OCI-LY3 (cell line): ENCODE data around the gene ACTMAP.

ENCODE experiments used
- H2AFZ ChIP-seq: fragments of 200-600, 300-600 bp; shearing (Covaris generic); 2 replicates; pipeline ENCODE4 v1.6.0; 2014; ENCODE audit warnings: antibody characterized with exemption, low read depth, low read length
- H3K27ac ChIP-seq: fragments of 200-600, 300-600 bp; sonication (generic); 2 replicates; pipeline ENCODE4 v1.5.1; 2014; ENCODE audit warnings: mild to moderate bottlenecking, low read length, moderate library complexity, mixed read lengths
- H3K27me3 ChIP-seq: fragments of 200-600, 300-600 bp; sonication (generic); 2 replicates; pipeline ENCODE4 v1.6.1; 2014; ENCODE audit warnings: low read depth, low read length, mixed read lengths
- H3K36me3 ChIP-seq: fragments of 200-600, 300-600 bp; sonication (generic); replicated peaks from 2 replicates; pipeline ENCODE3; 2014; ENCODE audit warnings: low read depth, low read length, mixed read lengths
- H3K4me1 ChIP-seq: fragments of 300-600, 200-600 bp; sonication (generic); 2 replicates; pipeline ENCODE4 v1.6.1; 2014; ENCODE audit warnings: low read length, mixed read lengths
- H3K4me2 ChIP-seq: fragments of 200-600, 300-600 bp; sonication (generic); 2 replicates; pipeline ENCODE4 v1.6.1; 2014; ENCODE audit warnings: low read length, mixed read lengths
- H3K4me3 ChIP-seq: fragments of 300-600, 200-600 bp; sonication (generic); 2 replicates; pipeline ENCODE4 v1.5.1; 2014; ENCODE audit warnings: antibody characterized with exemption, mild to moderate bottlenecking, low read length, moderate library complexity
- H3K79me2 ChIP-seq: fragments of 300-600, 200-600 bp; shearing (Covaris generic); 2 replicates; pipeline ENCODE4 v1.6.1; 2014; ENCODE audit warnings: mild to moderate bottlenecking, low read length, mixed read lengths
- H3K9ac ChIP-seq: fragments of 300-600, 200-600 bp; shearing (Covaris generic); 2 replicates; pipeline ENCODE4 v1.6.0; 2014; ENCODE audit warnings: mild to moderate bottlenecking, low read length, moderate library complexity
- H3K9me3 ChIP-seq: fragments of 200-600, 300-600 bp; shearing (Covaris generic); 2 replicates; pipeline ENCODE4 v1.6.1; 2014; ENCODE audit warnings: low read length, mixed read lengths; ENCODE audit not compliant: insufficient read depth
- H4K20me1 ChIP-seq: fragments of 200-600, 300-600 bp; sonication (generic); 2 replicates; pipeline ENCODE4 v1.6.1; 2016; ENCODE audit warnings: low read length, mixed read lengths; ENCODE audit not compliant: insufficient read depth
- EZH2phosphoT487 ChIP-seq: fragments of 200-600 bp; shearing (Covaris generic); IDR thresholded peaks from 2 replicates; pipeline ENCODE4 v1.6.1; 2018; ENCODE audit warnings: antibody characterized with exemption, mixed run types, low read depth
- TF ChIP-seq, protein P1 (sequence below): fragments of 200-600, 300-600 bp; sonication (generic); IDR thresholded peaks from 2 replicates; pipeline ENCODE4 v1.5.1; 2014; ENCODE audit warnings: antibody characterized with exemption, low read length, low read depth

ACTMAP gene

DNA sequence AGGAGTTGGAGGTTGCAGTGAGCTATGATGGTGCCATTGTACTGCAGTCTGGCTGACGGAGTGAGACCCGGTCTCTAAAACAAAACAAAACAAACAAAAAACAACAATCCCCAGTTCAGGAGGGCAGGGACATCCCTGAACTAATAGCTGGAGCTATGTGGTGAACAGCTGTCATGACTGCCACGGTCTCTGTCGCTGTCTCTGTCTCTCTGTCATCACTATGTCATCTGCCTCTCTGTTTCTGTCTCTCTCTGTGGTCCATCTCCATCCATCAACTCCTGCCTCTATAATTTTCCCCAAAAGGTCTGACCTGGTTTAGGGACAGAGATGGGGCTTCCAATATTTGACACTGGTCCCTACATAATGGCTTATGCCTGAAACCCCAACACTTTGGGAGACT, 26.0 kb downstream of the ACTMAP start:
- Histone ChIP-seq H3K4me1 (peaks cover 5% of the 10 kb centered on the region), H3K9ac (no peak overlapping the region), H3K27ac (no peak overlapping the region), H3K4me3 (no peak overlapping the region), H3K36me3 (peaks cover 37% of the 10 kb centered on the region), H3K9me3 (no peaks in the 10 kb centered on the region), H2AFZ (no peak overlapping the region), H4K20me1 (no peaks in the 10 kb centered on the region), H3K4me2 (no peak overlapping the region), H3K79me2 (peaks cover 25% of the 10 kb centered on the region), H3K27me3 (no peaks in the 10 kb centered on the region)
- TF ChIP-seq, protein P1, sequence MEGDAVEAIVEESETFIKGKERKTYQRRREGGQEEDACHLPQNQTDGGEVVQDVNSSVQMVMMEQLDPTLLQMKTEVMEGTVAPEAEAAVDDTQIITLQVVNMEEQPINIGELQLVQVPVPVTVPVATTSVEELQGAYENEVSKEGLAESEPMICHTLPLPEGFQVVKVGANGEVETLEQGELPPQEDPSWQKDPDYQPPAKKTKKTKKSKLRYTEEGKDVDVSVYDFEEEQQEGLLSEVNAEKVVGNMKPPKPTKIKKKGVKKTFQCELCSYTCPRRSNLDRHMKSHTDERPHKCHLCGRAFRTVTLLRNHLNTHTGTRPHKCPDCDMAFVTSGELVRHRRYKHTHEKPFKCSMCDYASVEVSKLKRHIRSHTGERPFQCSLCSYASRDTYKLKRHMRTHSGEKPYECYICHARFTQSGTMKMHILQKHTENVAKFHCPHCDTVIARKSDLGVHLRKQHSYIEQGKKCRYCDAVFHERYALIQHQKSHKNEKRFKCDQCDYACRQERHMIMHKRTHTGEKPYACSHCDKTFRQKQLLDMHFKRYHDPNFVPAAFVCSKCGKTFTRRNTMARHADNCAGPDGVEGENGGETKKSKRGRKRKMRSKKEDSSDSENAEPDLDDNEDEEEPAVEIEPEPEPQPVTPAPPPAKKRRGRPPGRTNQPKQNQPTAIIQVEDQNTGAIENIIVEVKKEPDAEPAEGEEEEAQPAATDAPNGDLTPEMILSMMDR: no peak
- no peak for TF ChIP-seq EZH2phosphoT487

DNA sequence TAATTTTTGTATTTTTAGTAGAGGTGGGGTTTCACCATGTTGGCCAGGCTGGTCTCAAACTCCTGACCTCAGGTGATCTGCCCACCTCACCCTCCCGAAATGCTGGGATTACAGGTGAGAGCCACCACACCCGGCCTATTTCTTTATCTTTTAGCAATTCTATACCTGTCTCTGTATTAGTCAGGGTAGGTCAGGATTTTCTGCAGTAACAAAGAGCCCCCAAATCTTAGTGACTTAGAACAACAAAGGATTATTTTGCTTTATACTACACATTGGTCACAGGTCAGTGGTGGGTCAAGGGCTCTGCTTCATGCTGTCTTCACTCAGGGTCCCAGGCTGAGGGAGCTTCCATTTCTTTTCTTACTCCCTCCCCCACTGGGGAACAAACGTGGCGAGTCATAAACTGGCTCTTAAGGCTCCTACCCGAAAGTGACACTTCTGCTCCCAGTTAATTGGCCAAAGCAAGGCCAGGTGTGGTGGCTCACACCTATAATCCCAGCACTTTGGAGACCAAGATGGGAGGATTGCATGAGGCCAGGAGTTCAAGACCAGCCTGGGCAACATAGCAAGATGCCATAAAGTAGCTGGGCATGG, 26.5 kb downstream of the ACTMAP start:
- no peaks in the 10 kb centered on the region for H3K9me3 ChIP-seq
- H2AFZ ChIP-seq: no peak overlapping the region
- no peak overlapping the region for H3K4me2 ChIP-seq
- H4K20me1 ChIP-seq: no peaks in the 10 kb centered on the region
- no peak overlapping the region for H3K4me3 ChIP-seq
- TF ChIP-seq EZH2phosphoT487: no peak
- TF ChIP-seq, protein P1: no peak
- peaks cover 37% of the 10 kb centered on the region for H3K36me3 ChIP-seq
- H3K9ac ChIP-seq: no peak overlapping the region
- no peaks in the 10 kb centered on the region for H3K27me3 ChIP-seq
- no peak overlapping the region for H3K27ac ChIP-seq
- peaks cover 10% of the 10 kb centered on the region for H3K4me1 ChIP-seq
- H3K79me2 ChIP-seq: peaks cover 30% of the 10 kb centered on the region

DNA sequence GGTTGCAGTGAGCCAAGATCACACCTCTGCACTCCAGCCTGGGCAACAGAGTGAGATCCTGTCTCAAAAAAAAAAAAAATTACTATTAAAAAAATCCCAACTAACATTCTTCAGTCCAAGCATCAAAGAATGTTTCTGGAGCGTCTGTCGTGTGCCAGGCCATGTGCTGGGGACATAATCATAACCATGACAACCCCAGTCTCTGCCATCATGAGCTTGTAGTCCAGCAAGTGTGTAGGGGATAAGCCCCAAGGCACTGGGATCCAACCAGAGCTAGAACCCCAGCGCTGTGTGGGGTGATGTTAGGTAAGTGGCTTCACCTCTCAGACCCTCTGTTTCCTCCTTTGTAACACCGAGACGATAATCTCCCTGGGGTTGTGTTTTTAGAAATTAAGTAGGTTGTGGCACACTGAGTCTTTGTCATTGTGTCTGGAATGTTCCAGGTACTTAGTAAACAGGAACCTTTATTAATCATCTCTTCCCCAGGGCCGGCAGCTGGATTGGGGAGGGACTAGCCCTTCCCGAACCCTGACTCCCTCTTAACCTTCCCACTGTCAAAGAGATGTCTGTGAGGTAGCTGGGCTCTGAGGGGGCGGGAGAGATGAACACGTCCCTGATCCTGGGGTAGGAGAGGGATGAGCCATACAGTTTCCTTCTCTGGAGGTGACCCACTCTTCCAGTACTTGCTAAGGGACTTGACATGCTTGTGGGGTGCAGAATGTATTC, 28.2 kb downstream of the ACTMAP start:
- Histone ChIP-seq H3K27me3 (no peaks in the 10 kb centered on the region), H2AFZ (no peak overlapping the region), H3K4me3 (no peak overlapping the region), H3K27ac (no peak overlapping the region), H3K36me3 (peaks cover 34% of the 10 kb centered on the region), H4K20me1 (no peaks in the 10 kb centered on the region), H3K4me2 (no peak overlapping the region), H3K9ac (no peak overlapping the region), H3K9me3 (no peaks in the 10 kb centered on the region), H3K79me2 (peaks cover 46% of the 10 kb centered on the region), H3K4me1 (peaks cover 23% of the 10 kb centered on the region)
- TF ChIP-seq EZH2phosphoT487: no peak
- TF ChIP-seq, protein P1: no peak

DNA sequence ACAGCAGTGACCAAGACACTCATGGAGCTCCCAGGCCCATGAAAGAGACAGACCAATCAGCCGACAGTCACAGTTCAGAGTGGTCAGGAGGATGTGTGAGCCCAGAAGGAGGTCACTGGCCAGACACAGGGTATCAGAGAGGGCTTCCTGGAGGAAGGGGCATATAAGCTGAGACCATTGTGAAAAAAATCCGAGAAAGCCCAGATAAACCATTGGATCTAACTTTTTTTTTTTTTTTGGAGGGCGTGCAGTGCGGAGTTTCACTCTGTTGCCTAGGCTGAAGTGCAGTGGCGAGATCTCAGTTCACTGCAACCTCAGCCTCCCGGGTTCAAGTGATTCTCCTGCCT, 29.2 kb downstream of the ACTMAP start:
- H3K4me1 ChIP-seq: peaks cover 23% of the 10 kb centered on the region

More for the DNA sequence above, 29.2 kb downstream of the ACTMAP start:
- TF ChIP-seq EZH2phosphoT487: no peak
- TF ChIP-seq, protein P1: no peak
- Histone ChIP-seq H3K27me3 (no peaks in the 10 kb centered on the region), H4K20me1 (no peaks in the 10 kb centered on the region), H3K9me3 (no peaks in the 10 kb centered on the region), H3K9ac (no peak overlapping the region), H3K36me3 (peaks cover 27% of the 10 kb centered on the region), H3K79me2 (peaks cover 50% of the 10 kb centered on the region), H3K4me2 (no peak overlapping the region), H3K4me3 (no peak overlapping the region), H3K27ac (no peak overlapping the region), H2AFZ (no peak overlapping the region)
